T-cell (primary cell): ENCODE results near the gene TNNI3K. TPM values are rescaled to one million over a fixed set of nuclear protein-coding genes. Genes with fewer than 3 reads are reported as not detected.

Experiments
- ATAC-seq, 4 experiments: fragments of 200-7000 bp in 3 of 4; fragments of 150-1000 bp in 1 of 4; cut with Tn5 transposase; replicated peaks in 1 of 4; 1 replicate in 3 of 4; 2 replicates in 1 of 4; pipeline ENCODE4 v1.10.0; 2021; ENCODE audit warnings: moderate library complexity in 3 of 4, mild to moderate bottlenecking in 2 of 4, moderate number of reproducible peaks in 1 of 4
- CTCF ChIA-PET, 2 donors: fragments of 300-600 bp; sonication (Branson Sonifier 250); formaldehyde crosslinking; loops; one replicate each; lab custom pipeline; 2022; ENCODE audit warnings: antibody characterized with exemption in 2 of 2; lab: Charles Lee
- POLR2A ChIA-PET, 2 donors: fragments of 300-600 bp; sonication (Branson Sonifier 250); formaldehyde crosslinking; loops; one replicate each; lab custom pipeline; 2022; ENCODE audit warnings: antibody characterized with exemption in 2 of 2; lab: Charles Lee
- DNase-seq, 35 experiments: peaks; one replicate each; pipeline versions ENCODE4 v3.0.0 to v3.0.0-alpha.2; 2013 to 2023
- H3K27ac ChIP-seq: one replicate; pipeline ENCODE4 v1.5.1; 2013; ENCODE audit warnings: low read length
- H3K27me3 ChIP-seq, 2 experiments: replicated peaks in 1 of 2; 1 replicate in 1 of 2; 2 replicates in 1 of 2; pipeline versions ENCODE4 v1.6.1 to v1.7.0; 2013; ENCODE audit warnings: low read length in 1 of 2, mixed read lengths in 1 of 2; ENCODE audit not compliant: control insufficient read depth in 2 of 2, insufficient read depth in 2 of 2; ENCODE audit errors: extremely low read depth in 1 of 2
- H3K36me3 ChIP-seq, 2 donors: 1 replicate in 1 of 2; 2 replicates in 1 of 2; pipeline versions ENCODE4 v1.6.1 to v1.7.0; 2013; ENCODE audit warnings: low read length in 1 of 2; ENCODE audit not compliant: control insufficient read depth in 2 of 2, insufficient read depth in 1 of 2; ENCODE audit errors: extremely low read depth in 1 of 2
- H3K4me1 ChIP-seq, 2 experiments: 1 replicate in 1 of 2; 2 replicates in 1 of 2; pipeline versions ENCODE4 v1.6.1 to v1.7.0; 2013; ENCODE audit warnings: low read length in 2 of 2, mixed read lengths in 1 of 2; ENCODE audit not compliant: insufficient read depth in 2 of 2, control insufficient read depth in 1 of 2; ENCODE audit errors: extremely low read depth in 1 of 2
- H3K4me3 ChIP-seq, 2 donors: 1 replicate in 1 of 2; 2 replicates in 1 of 2; pipeline versions ENCODE4 v1.5.1 to v1.7.0; 2013; ENCODE audit warnings: mild to moderate bottlenecking in 2 of 2, low read length in 1 of 2, moderate library complexity in 1 of 2; ENCODE audit not compliant: control insufficient read depth in 1 of 2; ENCODE audit errors: extremely low read depth in 1 of 2
- H3K9me3 ChIP-seq: 2 replicates; pipeline ENCODE4 v1.7.0; 2013
- H3K27ac Mint-ChIP-seq, 2 donors: one replicate each; pipeline ENCODE4 v1.8.0; 2020 to 2021; ENCODE audit warnings: mild to moderate bottlenecking in 2 of 2, mixed read lengths in 2 of 2
- H3K27me3 Mint-ChIP-seq, 2 donors: one replicate each; pipeline ENCODE4 v1.8.0; 2021 to 2022; ENCODE audit warnings: mixed read lengths in 2 of 2
- H3K36me3 Mint-ChIP-seq: one replicate; pipeline ENCODE4 v1.8.0; 2021; ENCODE audit warnings: mixed read lengths
- H3K4me1 Mint-ChIP-seq, 3 donors: one replicate each; pipeline ENCODE4 v1.8.0; 2020 to 2022; ENCODE audit warnings: mixed read lengths in 3 of 3, mild to moderate bottlenecking in 1 of 3
- H3K4me3 Mint-ChIP-seq, 3 donors: one replicate each; pipeline ENCODE4 v1.8.0; 2020 to 2022; ENCODE audit warnings: mild to moderate bottlenecking in 3 of 3, mixed read lengths in 3 of 3, moderate library complexity in 3 of 3
- H3K9me3 Mint-ChIP-seq, 3 donors: one replicate each; pipeline ENCODE4 v1.8.0; 2020 to 2022; ENCODE audit warnings: mixed read lengths in 3 of 3
- WGBS: methylation state at CpG from one replicate; pipeline ENCODE4 v1.1.5; 2013; ENCODE audit warnings: missing lambda C conversion rate; ENCODE audit not compliant: insufficient coverage; 5-methylcytosine and 5-hydroxymethylcytosine counted together
- total RNA-seq, 35 experiments: library from RNA in 6 of 35; stranded (reverse) in 6 of 35; fragments of 120-200 nt in 1 of 35; gene quantifications; one replicate each; pipeline versions ENCODE4 v1.2.1 to v1.2.4 and lab custom pipeline; 2013 to 2026

The TNNI3K gene
- total RNA-seq, 5 donors from 2014 or later (not counting 1 experiment from before 2014, with no cell fraction given) = 0.89 to 1.2 TPM; not detected in 3

DNA sequence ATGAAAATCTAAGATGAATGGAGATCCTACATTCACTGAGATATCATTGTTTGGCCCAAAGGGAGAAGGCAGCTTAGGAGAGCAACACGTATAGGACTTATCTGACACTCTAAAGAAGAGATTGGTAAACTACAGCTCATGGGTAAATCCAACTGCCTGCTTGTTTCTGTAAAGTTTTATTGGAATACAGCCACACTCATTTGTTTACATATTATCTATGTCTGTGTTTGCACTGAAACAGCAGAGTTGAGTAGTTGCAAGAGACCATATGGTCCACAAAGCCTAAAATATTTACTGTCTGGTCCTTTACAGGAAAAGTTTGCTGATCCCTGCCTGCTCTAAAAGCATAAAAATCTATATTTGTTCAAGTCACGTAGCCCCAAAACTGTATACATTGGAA is 291.5 kb downstream of the TNNI3K start:
- Histone ChIP-seq H3K36me3 (no peaks in the 10 kb centered on the region), H3K4me3 (no peak overlapping the region), H3K27ac (no peak overlapping the region), H3K4me1 (no peaks in the 10 kb centered on the region), H3K27me3 (no peaks in the 10 kb centered on the region), H3K9me3 (no peaks in the 10 kb centered on the region)
- DNase-seq (no peak), ATAC-seq (no peak)
- peaks cover 6 to 8% of the 10 kb centered on the region in 2 donors for H3K27me3 Mint-ChIP-seq
- no peaks in the 10 kb centered on the region for H3K4me1 Mint-ChIP-seq
- WGBS = 80% methylated on average over 1 of the region's 2 CpGs
- no peak overlapping the region for H3K27ac Mint-ChIP-seq
- no peaks in the 10 kb centered on the region for H3K9me3 Mint-ChIP-seq
- CTCF ChIA-PET = no interaction called here
- POLR2A ChIA-PET = interaction anchor here in 1 of 2 donors (0.6 kb wide), 1 partner anchor 217 kb away, joined by 3 read pairs; no protein-coding TSS in a partner anchor
- H3K4me3 Mint-ChIP-seq = no peak overlapping the region
- H3K36me3 Mint-ChIP-seq = no peaks in the 10 kb centered on the region

DNA sequence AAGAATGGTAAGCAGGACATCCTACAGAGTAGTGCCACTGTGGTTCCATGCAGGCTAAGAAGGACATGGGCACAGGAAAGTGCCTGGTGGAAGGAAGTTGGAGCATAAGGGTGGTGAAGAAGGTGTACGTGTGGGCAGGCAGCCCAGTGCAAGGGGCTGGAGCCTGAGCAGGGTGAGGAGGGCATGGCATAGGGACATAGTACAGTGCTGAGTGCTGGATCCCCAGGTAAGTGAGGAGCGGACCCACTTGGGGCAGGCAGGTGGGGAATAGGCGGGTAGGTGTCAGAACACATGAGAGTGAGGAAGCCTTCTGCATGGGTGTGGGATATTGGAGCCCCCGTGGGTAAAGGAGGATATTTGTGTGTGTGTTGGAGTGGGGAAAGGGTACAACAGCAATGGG is 292.9 kb downstream of the TNNI3K start:
- Histone ChIP-seq H3K36me3 (no peaks in the 10 kb centered on the region), H3K4me1 (no peaks in the 10 kb centered on the region), H3K27me3 (no peaks in the 10 kb centered on the region), H3K9me3 (no peaks in the 10 kb centered on the region), H3K27ac (no peak overlapping the region), H3K4me3 (no peak overlapping the region)
- POLR2A ChIA-PET = no interaction called here
- no peak overlapping the region for H3K27ac Mint-ChIP-seq
- WGBS = 80% methylated on average over 4 of the region's 4 CpGs
- CTCF ChIA-PET = no interaction called here
- H3K4me3 Mint-ChIP-seq = no peak overlapping the region
- DNase-seq (no peak), ATAC-seq (no peak)
- no peaks in the 10 kb centered on the region for H3K4me1 Mint-ChIP-seq
- H3K27me3 Mint-ChIP-seq = peaks cover 4 to 6% of the 10 kb centered on the region in 2 donors
- no peaks in the 10 kb centered on the region for H3K36me3 Mint-ChIP-seq
- no peaks in the 10 kb centered on the region for H3K9me3 Mint-ChIP-seq

DNA sequence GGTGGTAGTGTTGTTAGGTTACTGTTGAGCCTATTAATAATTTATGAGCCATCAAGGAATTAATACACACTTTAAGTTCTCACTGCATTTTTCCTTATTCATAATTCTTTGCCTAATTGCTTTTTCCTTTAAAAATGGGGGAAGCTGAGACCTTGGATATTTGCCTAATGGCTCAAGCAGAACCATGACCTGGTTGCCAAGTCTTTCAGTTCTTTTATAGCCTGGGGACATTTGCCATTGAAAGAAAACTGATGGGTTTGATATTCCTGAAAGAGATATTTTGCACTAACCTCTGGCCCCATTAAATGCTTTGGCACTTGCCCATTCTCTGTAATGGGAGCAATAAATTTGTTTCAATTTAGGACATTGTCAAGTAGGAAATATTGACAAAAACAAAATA is 295.7 kb downstream of the TNNI3K start:
- Histone ChIP-seq H3K27ac (no peak overlapping the region), H3K4me3 (no peak overlapping the region), H3K4me1 (no peaks in the 10 kb centered on the region), H3K27me3 (no peaks in the 10 kb centered on the region), H3K36me3 (no peaks in the 10 kb centered on the region), H3K9me3 (no peaks in the 10 kb centered on the region)
- DNase-seq (no peak), ATAC-seq (no peak)
- Mint-ChIP-seq H3K9me3 (no peaks in the 10 kb centered on the region), H3K4me3 (no peak overlapping the region), H3K27me3 (peaks cover 0 to 6% of the 10 kb centered on the region in 2 donors), H3K36me3 (no peaks in the 10 kb centered on the region), H3K27ac (no peak overlapping the region), H3K4me1 (no peaks in the 10 kb centered on the region)
- CTCF ChIA-PET = no interaction called here
- POLR2A ChIA-PET = no interaction called here

DNA sequence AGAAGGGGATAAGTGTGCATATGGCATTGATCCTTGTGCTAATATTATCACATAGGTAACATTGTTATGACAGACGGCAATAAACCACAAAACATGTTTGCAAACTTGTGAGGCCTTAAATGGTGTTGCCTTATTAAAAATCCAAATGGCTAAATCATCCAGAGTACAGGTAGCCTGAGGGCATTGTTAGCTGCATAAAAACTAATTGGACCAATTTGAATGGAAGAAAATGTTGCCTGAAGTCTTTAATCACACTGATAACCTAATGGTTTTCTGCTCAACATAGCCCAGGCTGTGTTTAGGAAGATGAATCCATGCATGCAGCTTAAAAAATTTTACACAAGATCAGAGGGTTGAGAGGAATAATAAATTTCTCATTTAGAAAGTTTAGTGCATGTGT is 296.6 kb downstream of the TNNI3K start:
- H3K27me3 ChIP-seq = no peaks in the 10 kb centered on the region
- H3K27ac ChIP-seq = no peak overlapping the region
- CTCF ChIA-PET = no interaction called here
- no peak for ATAC-seq
- Mint-ChIP-seq H3K4me1 (no peaks in the 10 kb centered on the region), H3K27ac (no peak overlapping the region), H3K27me3 (peaks cover 0 to 6% of the 10 kb centered on the region in 2 donors), H3K36me3 (no peaks in the 10 kb centered on the region), H3K9me3 (no peaks in the 10 kb centered on the region), H3K4me3 (no peak overlapping the region)
- WGBS = no CpG with 5 or more reads among the region's 1 CpG
- DNase-seq = no peak
- no peaks in the 10 kb centered on the region for H3K36me3 ChIP-seq
- POLR2A ChIA-PET = no interaction called here
- H3K4me3 ChIP-seq = no peak overlapping the region
- H3K9me3 ChIP-seq = no peaks in the 10 kb centered on the region
- H3K4me1 ChIP-seq = no peaks in the 10 kb centered on the region

DNA sequence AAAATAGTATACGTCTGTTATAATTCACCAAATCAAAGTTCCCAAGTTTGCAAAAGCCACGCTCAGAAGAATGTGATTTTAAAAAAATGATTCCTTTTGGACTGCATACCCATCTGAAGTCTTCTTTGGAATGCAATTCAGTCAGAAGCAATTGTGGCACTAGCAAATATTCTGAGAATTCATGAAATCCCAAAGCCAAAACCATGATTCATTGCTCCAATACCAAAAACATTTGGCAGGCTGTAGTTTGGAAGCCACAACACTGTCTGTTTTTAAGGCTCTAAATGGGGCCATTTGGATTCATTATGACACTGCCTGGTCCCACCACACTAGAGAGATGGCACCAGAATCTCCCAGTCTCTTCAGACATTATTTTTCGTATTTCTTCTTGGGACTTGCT is 299.1 kb downstream of the TNNI3K start:
- CTCF ChIA-PET = interaction anchor here in 1 of 2 donors (0.6 kb wide), 1 partner anchor 278 kb away, joined by 4 read pairs; no protein-coding TSS in a partner anchor
- Mint-ChIP-seq H3K27ac (no peak overlapping the region), H3K4me1 (no peaks in the 10 kb centered on the region), H3K27me3 (no peaks in the 10 kb centered on the region), H3K36me3 (no peaks in the 10 kb centered on the region), H3K9me3 (no peaks in the 10 kb centered on the region), H3K4me3 (no peak overlapping the region)
- Histone ChIP-seq H3K9me3 (no peaks in the 10 kb centered on the region), H3K27ac (no peak overlapping the region), H3K36me3 (no peaks in the 10 kb centered on the region), H3K27me3 (no peaks in the 10 kb centered on the region), H3K4me3 (no peak overlapping the region), H3K4me1 (no peaks in the 10 kb centered on the region)
- DNase-seq = no peak
- WGBS = 90% methylated on average over 1 of the region's 3 CpGs
- POLR2A ChIA-PET = no interaction called here
- no peak for ATAC-seq

DNA sequence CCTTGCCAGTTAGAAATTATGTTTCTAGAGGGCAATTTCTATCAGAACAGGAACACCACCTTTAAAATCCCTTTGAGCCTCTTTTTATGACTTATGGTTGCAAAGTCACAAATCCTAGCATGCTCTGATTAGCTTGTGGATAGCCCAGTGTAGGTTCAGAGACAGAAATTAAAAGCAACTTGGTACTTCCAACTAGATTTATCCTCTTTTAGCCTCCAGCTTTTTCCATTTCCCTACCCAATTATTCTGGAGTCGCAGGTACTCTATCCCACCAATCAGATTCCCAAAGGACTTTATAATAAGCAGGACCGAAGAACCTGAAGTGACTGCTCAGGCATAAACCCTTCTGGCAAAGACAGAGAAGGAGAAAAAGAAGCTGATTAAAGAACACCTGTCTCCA is 310.6 kb downstream of the TNNI3K start:
- POLR2A ChIA-PET = no interaction called here
- Mint-ChIP-seq H3K4me3 (no peak overlapping the region), H3K9me3 (no peaks in the 10 kb centered on the region), H3K27me3 (peaks cover 0 to 5% of the 10 kb centered on the region in 2 donors), H3K4me1 (no peaks in the 10 kb centered on the region), H3K27ac (no peak overlapping the region), H3K36me3 (no peaks in the 10 kb centered on the region)
- H3K9me3 ChIP-seq = no peaks in the 10 kb centered on the region
- WGBS = no CpG with 5 or more reads among the region's 2 CpGs
- CTCF ChIA-PET = no interaction called here
- DNase-seq (no peak), ATAC-seq (no peak)
- H3K27me3 ChIP-seq = no peaks in the 10 kb centered on the region
- no peaks in the 10 kb centered on the region for H3K36me3 ChIP-seq
- no peak overlapping the region for H3K27ac ChIP-seq
- H3K4me1 ChIP-seq = no peaks in the 10 kb centered on the region
- H3K4me3 ChIP-seq = no peak overlapping the region
